ENCODE results near the gene CD93.

CD93 gene

DNA sequence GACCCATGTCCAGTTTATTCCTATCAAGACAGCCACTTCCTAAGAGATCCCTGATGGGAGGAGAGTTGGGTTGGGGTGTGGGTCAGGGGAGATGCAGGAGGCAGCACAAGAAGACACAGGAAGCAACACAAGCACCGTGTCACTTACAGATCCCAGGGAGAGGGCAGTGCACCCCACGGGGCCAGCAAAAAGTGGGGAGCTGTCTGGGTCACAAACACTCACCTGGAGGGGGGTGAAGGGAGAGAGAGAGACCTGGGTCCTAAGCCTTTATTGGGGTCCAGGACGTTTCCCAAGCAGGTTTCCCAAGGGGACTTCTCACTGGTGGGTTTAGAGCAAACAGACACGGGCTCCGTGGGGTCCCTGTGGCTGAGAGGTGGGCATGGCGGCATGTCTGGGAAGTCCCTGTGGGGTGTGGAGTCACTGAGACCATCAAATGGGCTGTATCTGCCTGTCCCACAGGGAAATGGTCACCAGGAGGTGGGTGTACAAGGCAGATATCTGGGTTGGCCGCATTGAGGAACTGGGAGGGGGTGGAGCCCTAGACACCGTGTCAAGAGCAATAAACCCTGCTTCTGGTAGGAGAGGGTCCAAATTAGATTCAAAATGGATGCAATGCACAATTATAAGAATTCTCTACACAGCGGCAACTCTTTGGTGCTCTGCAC lies 1.6 kb upstream of the CD93 start:
- H3K4me1 ChIP-seq (ENCODE audit: insufficient read depth, low read length, poor library complexity, severe bottlenecking), result peaks cover 47% of the 10 kb centered on the region
- peak overlapping the region; percentile 95 for H3K4me2 ChIP-seq (ENCODE audit: low read depth, low read length, poor library complexity, severe bottlenecking)
- H2AFZ ChIP-seq (ENCODE audit: low read length), result no peak overlapping the region
- no peaks in the 10 kb centered on the region for H3K9me3 ChIP-seq (ENCODE audit: insufficient read depth, low read depth, low read length)
- no peaks in the 10 kb centered on the region for H3K9me2 ChIP-seq (replicated peaks; ENCODE audit: low read depth, low read length)
- peak overlapping the region; percentile 91 for H3K4me3 ChIP-seq (ENCODE audit: low read length, poor library complexity, severe bottlenecking)
- no peaks in the 10 kb centered on the region for H3K27me3 ChIP-seq (ENCODE audit: insufficient read depth, low read length, poor library complexity, severe bottlenecking)
- TF ChIP-seq, protein P1, sequence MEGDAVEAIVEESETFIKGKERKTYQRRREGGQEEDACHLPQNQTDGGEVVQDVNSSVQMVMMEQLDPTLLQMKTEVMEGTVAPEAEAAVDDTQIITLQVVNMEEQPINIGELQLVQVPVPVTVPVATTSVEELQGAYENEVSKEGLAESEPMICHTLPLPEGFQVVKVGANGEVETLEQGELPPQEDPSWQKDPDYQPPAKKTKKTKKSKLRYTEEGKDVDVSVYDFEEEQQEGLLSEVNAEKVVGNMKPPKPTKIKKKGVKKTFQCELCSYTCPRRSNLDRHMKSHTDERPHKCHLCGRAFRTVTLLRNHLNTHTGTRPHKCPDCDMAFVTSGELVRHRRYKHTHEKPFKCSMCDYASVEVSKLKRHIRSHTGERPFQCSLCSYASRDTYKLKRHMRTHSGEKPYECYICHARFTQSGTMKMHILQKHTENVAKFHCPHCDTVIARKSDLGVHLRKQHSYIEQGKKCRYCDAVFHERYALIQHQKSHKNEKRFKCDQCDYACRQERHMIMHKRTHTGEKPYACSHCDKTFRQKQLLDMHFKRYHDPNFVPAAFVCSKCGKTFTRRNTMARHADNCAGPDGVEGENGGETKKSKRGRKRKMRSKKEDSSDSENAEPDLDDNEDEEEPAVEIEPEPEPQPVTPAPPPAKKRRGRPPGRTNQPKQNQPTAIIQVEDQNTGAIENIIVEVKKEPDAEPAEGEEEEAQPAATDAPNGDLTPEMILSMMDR (conservative IDR thresholded peaks at IDR 0.05; ENCODE audit: low read length), result no peak
- no peak for TF ChIP-seq EZH2phosphoT487 (IDR thresholded peaks at IDR 0.05; ENCODE audit: borderline replicate concordance)
- peaks cover 10% of the 10 kb centered on the region for H4K20me1 ChIP-seq (ENCODE audit: insufficient read depth, low read length, poor library complexity, severe bottlenecking)
- H3K79me2 ChIP-seq (ENCODE audit: insufficient read depth, low read length), result peaks cover 52% of the 10 kb centered on the region
- H3K36me3 ChIP-seq (ENCODE audit: insufficient read depth, low read length), result no peaks in the 10 kb centered on the region
- H3K9ac ChIP-seq (ENCODE audit: low read depth, low read length, poor library complexity, severe bottlenecking), result peak overlapping the region; percentile 99
- peaks cover 4% of the 10 kb centered on the region for H3F3A ChIP-seq (ENCODE audit: low read depth)

DNA sequence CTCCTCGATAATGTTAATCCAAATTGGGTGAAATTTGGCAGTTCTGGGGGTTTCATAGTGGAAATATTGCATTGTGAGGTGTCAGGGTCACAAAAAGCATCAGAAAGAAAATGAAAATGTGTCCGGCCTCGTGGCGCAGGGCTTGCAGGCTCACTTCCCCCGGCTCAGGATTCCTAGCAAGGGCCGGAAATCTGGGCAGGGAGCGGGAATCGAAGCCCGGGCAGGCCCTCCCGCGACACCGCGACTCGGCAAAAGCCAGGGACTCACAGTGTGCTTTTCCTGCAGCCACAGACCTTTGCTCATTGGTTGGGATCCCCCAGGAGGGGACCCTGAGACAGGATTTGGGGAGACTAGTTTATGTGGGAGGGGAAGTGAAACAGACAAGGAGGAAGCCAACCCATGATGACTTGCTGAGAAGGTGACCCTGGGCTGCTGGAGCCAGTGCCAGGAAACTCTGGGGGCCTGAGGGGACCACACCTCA lies 847 bp upstream of the CD93 start:
- H3K9me3 ChIP-seq (ENCODE audit: insufficient read depth, low read depth, low read length), result no peaks in the 10 kb centered on the region
- H3K36me3 ChIP-seq (ENCODE audit: insufficient read depth, low read length), result no peaks in the 10 kb centered on the region
- H2AFZ ChIP-seq (ENCODE audit: low read length), result peak overlapping the region; percentile 67; the same call in 1 of the 2 replicates
- no peaks in the 10 kb centered on the region for H3K9me2 ChIP-seq (replicated peaks; ENCODE audit: low read depth, low read length)
- no peaks in the 10 kb centered on the region for H3K27me3 ChIP-seq (ENCODE audit: insufficient read depth, low read length, poor library complexity, severe bottlenecking)
- peaks cover 60% of the 10 kb centered on the region for H3K79me2 ChIP-seq (ENCODE audit: insufficient read depth, low read length)
- H3K9ac ChIP-seq (ENCODE audit: low read depth, low read length, poor library complexity, severe bottlenecking), result peak overlapping the region; percentile 99
- peaks cover 4% of the 10 kb centered on the region for H3F3A ChIP-seq (ENCODE audit: low read depth)
- peak overlapping the region; percentile 95 for H3K4me2 ChIP-seq (ENCODE audit: low read depth, low read length, poor library complexity, severe bottlenecking)
- peaks cover 15% of the 10 kb centered on the region for H4K20me1 ChIP-seq (ENCODE audit: insufficient read depth, low read length, poor library complexity, severe bottlenecking)
- peaks cover 55% of the 10 kb centered on the region for H3K4me1 ChIP-seq (ENCODE audit: insufficient read depth, low read length, poor library complexity, severe bottlenecking)
- H3K4me3 ChIP-seq (ENCODE audit: low read length, poor library complexity, severe bottlenecking), result peak overlapping the region; percentile 91
- TF ChIP-seq, protein P1 (conservative IDR thresholded peaks at IDR 0.05; ENCODE audit: low read length), result no peak
- TF ChIP-seq EZH2phosphoT487 (IDR thresholded peaks at IDR 0.05; ENCODE audit: borderline replicate concordance), result no peak

DNA sequence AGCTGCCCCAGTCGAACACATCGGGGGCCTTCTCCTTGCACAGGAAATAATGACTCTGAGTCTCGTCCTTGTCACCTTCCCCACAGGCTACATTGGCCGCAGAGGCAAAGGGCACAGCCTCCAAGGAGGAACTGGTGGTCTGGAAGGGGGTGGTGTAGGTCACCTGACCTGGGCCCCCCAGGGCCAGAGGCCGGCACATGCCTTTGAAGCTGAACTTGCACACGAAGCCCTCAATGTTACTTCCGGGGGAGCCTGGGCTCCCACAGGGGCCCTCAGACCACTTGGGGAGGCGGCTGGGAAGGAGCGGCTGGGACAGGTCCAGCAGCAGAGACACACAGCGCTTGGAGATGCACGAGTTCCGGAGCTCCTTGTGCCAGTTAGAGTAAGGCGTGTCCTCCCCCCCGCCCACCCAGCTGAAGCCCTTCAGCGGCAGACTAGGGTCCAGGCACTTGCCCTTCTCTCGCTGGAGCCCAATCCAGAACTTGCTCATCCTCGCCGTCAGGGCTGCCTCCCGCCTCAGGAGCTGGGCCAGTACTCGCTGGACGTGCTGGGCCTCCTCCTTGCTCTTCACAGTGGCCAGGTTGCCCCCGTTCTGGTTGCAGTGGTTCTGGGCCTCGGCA lies 578 bp downstream of the CD93 start:
- peak overlapping the region; percentile 91 for H3K4me3 ChIP-seq (ENCODE audit: low read length, poor library complexity, severe bottlenecking)
- peaks cover 4% of the 10 kb centered on the region for H3F3A ChIP-seq (ENCODE audit: low read depth)
- H3K79me2 ChIP-seq (ENCODE audit: insufficient read depth, low read length), result peaks cover 74% of the 10 kb centered on the region
- peak overlapping the region; percentile 95 for H3K4me2 ChIP-seq (ENCODE audit: low read depth, low read length, poor library complexity, severe bottlenecking)
- H3K9ac ChIP-seq (ENCODE audit: low read depth, low read length, poor library complexity, severe bottlenecking), result peak overlapping the region; percentile 99
- no peaks in the 10 kb centered on the region for H3K27me3 ChIP-seq (ENCODE audit: insufficient read depth, low read length, poor library complexity, severe bottlenecking)
- peaks cover 26% of the 10 kb centered on the region for H4K20me1 ChIP-seq (ENCODE audit: insufficient read depth, low read length, poor library complexity, severe bottlenecking)
- H3K36me3 ChIP-seq (ENCODE audit: insufficient read depth, low read length), result no peaks in the 10 kb centered on the region; the same call in 1 of the 2 replicates
- no peaks in the 10 kb centered on the region for H3K9me2 ChIP-seq (replicated peaks; ENCODE audit: low read depth, low read length)
- no peaks in the 10 kb centered on the region for H3K9me3 ChIP-seq (ENCODE audit: insufficient read depth, low read depth, low read length)
- H2AFZ ChIP-seq (ENCODE audit: low read length), result peak overlapping the region; percentile 67
- H3K4me1 ChIP-seq (ENCODE audit: insufficient read depth, low read length, poor library complexity, severe bottlenecking), result peaks cover 68% of the 10 kb centered on the region
- TF ChIP-seq, protein P1 (conservative IDR thresholded peaks at IDR 0.05; ENCODE audit: low read length), result no peak
- TF ChIP-seq EZH2phosphoT487 (IDR thresholded peaks at IDR 0.05; ENCODE audit: borderline replicate concordance), result no peak

Measured in Loucy (cell line).